ENCODE data around the gene NDOR1. TPM values are rescaled to one million over a fixed set of nuclear protein-coding genes. Genes with fewer than 3 reads are reported as not detected.

Gene NDOR1
- polyA plus RNA-seq, 2 of the 4 experiments (the other 2 are of a cell fraction) = 5.6 to 19.5 TPM

DNA sequence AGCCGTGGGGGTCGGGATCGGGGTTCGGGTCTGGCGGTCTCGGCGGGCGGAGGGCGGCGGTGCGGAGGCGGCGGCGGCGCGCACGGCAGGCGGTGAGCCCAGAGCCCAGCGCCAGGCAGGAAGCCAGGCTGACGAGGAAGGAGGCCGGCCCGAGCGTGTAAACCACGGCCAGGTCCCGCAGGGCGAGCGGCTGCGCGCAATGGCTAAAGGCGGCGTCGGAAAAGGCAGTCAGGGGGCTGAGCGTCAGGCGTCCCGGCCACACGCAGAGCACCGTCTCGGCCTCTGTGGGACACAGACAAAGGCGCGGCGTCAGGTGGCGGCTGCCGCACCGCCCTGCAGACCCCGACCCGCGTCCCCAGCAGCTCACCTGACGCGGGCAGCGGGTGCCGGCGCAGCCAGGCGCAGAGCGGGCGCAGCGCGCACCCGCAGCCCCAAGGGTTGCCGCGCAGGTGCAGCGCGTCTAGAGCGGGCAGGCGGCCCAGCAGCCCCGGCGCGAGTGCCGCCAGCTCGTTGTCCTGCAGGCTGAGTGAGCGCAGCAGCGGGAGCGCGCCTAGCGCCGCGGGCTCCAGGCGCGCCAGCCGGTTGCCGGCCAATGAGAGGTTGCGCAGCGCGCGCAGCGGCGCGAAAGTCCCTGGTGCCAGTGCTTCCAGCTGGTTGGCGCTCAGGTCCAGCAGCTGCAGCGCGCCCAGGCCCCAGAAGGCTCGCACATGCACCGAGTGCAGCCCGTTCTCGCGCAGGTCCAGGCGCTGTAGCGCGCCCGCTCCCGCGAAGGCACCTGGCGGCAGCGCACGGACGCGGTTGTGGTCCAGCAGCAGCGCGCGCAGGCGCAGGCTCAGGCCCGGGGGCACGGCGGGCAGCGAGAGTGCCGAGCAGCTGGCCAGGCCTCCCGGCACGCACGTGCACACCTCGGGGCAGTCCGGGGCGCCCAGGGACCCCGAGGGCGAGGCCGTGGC is 36.3 kb upstream of the NDOR1 start:
- Histone ChIP-seq H3K4me3 (peak overlapping the region; percentile 47), H3K9me3 (no peaks in the 10 kb centered on the region), H3K27ac (peak overlapping the region; percentile 59 to 78), H3K4me2 (peak overlapping the region; percentile 99), H3K4me1 (peaks cover 27% of the 10 kb centered on the region)
- ATAC-seq (peak; percentile 37 to 57), DNase-seq (ENCODE audit: low read depth in 1 of 2, low spot score in 1 of 2) (peak; percentile 74 to 84), FAIRE-seq (no peak)
- peak; percentile 71 for TF ChIP-seq MAX (IDR thresholded peaks at IDR 0.05)
- TF ChIP-seq JUN (IDR thresholded peaks at IDR 0.05) = peak in 1 of 2 experiments; percentile 26; a peak in 1 of 5 replicates
- no peak for TF ChIP-seq CHD4 (IDR thresholded peaks at IDR 0.05; ENCODE audit: borderline replicate concordance)
- TF ChIP-seq MAFK (IDR thresholded peaks at IDR 0.05; ENCODE audit: partially characterized antibody) = no peak
- peak; percentile 39 for TF ChIP-seq POLR2A (IDR thresholded peaks at IDR 0.05; ENCODE audit: low read length)
- TF ChIP-seq, protein P1, sequence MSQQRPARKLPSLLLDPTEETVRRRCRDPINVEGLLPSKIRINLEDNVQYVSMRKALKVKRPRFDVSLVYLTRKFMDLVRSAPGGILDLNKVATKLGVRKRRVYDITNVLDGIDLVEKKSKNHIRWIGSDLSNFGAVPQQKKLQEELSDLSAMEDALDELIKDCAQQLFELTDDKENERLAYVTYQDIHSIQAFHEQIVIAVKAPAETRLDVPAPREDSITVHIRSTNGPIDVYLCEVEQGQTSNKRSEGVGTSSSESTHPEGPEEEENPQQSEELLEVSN (IDR thresholded peaks at IDR 0.05; ENCODE audit: borderline replicate concordance, low read depth) = peak; percentile 61
- WGBS (ENCODE audit: missing lambda C conversion rate) = 3% methylated on average over 38 of the region's 124 CpGs
- POLR2A ChIA-PET = interaction anchor here (0.6 to 1.8 kb wide), 7 partner anchors 12 to 177 kb away, joined by 3 to 7 read pairs (median 4); partner anchors contain the start of genes PAXX and TUBB4B
- CTCF ChIA-PET = interaction anchor here (0.5 to 16.5 kb wide), 11 partner anchors 10 to 67 kb away, joined by 3 to 156 read pairs (median 5); partner anchors contain the start of genes ANAPC2, RNF224 and SSNA1

GRCh38 chr9:137169896-137170358 is 35.6 kb upstream of the NDOR1 start, which contains the start of gene LRRC26:
TSS of gene LRRC26 (minus strand) at chr9:137170051. CDS start at chr9:137169943, 108 bp downstream.
- peak within 1 kb of the TSS; percentile 59 to 78; a peak in 5 of 6 replicates for H3K27ac ChIP-seq
- 66% methylated on average over 27 of the region's 41 CpGs for WGBS (ENCODE audit: missing lambda C conversion rate)
- DNase-seq (ENCODE audit: low read depth in 1 of 2, low spot score in 1 of 2) = no peak
- peak within 1 kb of the TSS; percentile 99 for H3K4me2 ChIP-seq
- peak within 1 kb of the TSS; percentile 47 for H3K4me3 ChIP-seq
- FAIRE-seq = no peak
- no peaks in the 10 kb centered on the region for H3K9me3 ChIP-seq
- no peak for ATAC-seq
- CTCF ChIA-PET = interaction anchor here (0.5 to 16.5 kb wide), 11 partner anchors 7 to 141 kb away, joined by 3 to 156 read pairs (median 6); partner anchors contain the start of genes ANAPC2, RNF224 and SSNA1
- TF ChIP-seq CBX2 (IDR thresholded peaks at IDR 0.05; ENCODE audit: borderline replicate concordance, low read depth) (no peak), MAZ (IDR thresholded peaks at IDR 0.05; ENCODE audit: borderline replicate concordance, low read depth, low read length) (no peak), MAFK (IDR thresholded peaks at IDR 0.05; ENCODE audit: partially characterized antibody) (no peak), ZSCAN20 (CRISPR knock-in tag; IDR thresholded peaks at IDR 0.05) (no peak), REST (IDR thresholded peaks at IDR 0.05) (no peak), ELK1 (IDR thresholded peaks at IDR 0.05; ENCODE audit: low read depth, low read length) (no peak), CHD4 (IDR thresholded peaks at IDR 0.05; ENCODE audit: borderline replicate concordance) (no peak), HOXB5 (CRISPR knock-in tag; IDR thresholded peaks at IDR 0.05) (no peak), HMGXB4 (CRISPR knock-in tag; IDR thresholded peaks at IDR 0.05; ENCODE audit: borderline replicate concordance) (no peak), NPAS2 (CRISPR knock-in tag; IDR thresholded peaks at IDR 0.05; ENCODE audit: borderline replicate concordance) (no peak), NR3C1 (IDR thresholded peaks at IDR 0.05) (no peak), RCOR1 (IDR thresholded peaks at IDR 0.05; ENCODE audit: low read depth, low read length) (no peak)
- TF ChIP-seq, protein P2, sequence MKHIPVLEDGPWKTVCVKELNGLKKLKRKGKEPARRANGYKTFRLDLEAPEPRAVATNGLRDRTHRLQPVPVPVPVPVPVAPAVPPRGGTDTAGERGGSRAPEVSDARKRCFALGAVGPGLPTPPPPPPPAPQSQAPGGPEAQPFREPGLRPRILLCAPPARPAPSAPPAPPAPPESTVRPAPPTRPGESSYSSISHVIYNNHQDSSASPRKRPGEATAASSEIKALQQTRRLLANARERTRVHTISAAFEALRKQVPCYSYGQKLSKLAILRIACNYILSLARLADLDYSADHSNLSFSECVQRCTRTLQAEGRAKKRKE (CRISPR knock-in tag; IDR thresholded peaks at IDR 0.05; ENCODE audit: low read depth) = no peak
- TF ChIP-seq, protein P1 (IDR thresholded peaks at IDR 0.05; ENCODE audit: borderline replicate concordance, low read depth) = no peak
- TF ChIP-seq, protein P3, sequence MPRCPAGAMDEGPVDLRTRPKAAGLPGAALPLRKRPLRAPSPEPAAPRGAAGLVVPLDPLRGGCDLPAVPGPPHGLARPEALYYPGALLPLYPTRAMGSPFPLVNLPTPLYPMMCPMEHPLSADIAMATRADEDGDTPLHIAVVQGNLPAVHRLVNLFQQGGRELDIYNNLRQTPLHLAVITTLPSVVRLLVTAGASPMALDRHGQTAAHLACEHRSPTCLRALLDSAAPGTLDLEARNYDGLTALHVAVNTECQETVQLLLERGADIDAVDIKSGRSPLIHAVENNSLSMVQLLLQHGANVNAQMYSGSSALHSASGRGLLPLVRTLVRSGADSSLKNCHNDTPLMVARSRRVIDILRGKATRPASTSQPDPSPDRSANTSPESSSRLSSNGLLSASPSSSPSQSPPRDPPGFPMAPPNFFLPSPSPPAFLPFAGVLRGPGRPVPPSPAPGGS (IDR thresholded peaks at IDR 0.05) = no peak
- peaks cover 27% of the 10 kb centered on the region for H3K4me1 ChIP-seq
- POLR2A ChIA-PET = interaction anchor here (1.1 to 1.8 kb wide), 3 partner anchors 13 to 40 kb away, joined by 3 to 7 read pairs (median 3); no protein-coding TSS in a partner anchor
